Esophagus muscularis mucosa (tissue), 4 donors: Measurements from ENCODE around the gene MIGA2.

ENCODE experiments used
- EP300 ChIP-seq: sonication (generic); formaldehyde crosslinking; IDR thresholded peaks from one replicate; pipeline ENCODE4 v1.6.1; 2017; ENCODE audit warnings: antibody characterized with exemption
- POLR2A ChIP-seq: fragments of 450-650 bp; IDR thresholded peaks from one replicate; pipeline ENCODE4 v1.6.1; 2017; ENCODE audit warnings: antibody characterized with exemption, moderate library complexity, mild to moderate bottlenecking, low read depth
- POLR2AphosphoS5 ChIP-seq, 2 donors: sonication (generic); formaldehyde crosslinking; IDR thresholded peaks; one replicate each; pipeline ENCODE4 v1.6.1; 2017; ENCODE audit warnings: antibody characterized with exemption in 2 of 2
- TF ChIP-seq, protein P1 (sequence below), 3 experiments: fragments of 200-600 bp in 2 of 3; fragments of 450-650 bp in 1 of 3; sonication (generic) in 2 of 3; IDR thresholded peaks; one replicate each; pipeline ENCODE4 v1.5.1; 2017 to 2019; ENCODE audit warnings: antibody characterized with exemption in 3 of 3, mild to moderate bottlenecking in 2 of 3, moderate library complexity in 1 of 3

DNA sequence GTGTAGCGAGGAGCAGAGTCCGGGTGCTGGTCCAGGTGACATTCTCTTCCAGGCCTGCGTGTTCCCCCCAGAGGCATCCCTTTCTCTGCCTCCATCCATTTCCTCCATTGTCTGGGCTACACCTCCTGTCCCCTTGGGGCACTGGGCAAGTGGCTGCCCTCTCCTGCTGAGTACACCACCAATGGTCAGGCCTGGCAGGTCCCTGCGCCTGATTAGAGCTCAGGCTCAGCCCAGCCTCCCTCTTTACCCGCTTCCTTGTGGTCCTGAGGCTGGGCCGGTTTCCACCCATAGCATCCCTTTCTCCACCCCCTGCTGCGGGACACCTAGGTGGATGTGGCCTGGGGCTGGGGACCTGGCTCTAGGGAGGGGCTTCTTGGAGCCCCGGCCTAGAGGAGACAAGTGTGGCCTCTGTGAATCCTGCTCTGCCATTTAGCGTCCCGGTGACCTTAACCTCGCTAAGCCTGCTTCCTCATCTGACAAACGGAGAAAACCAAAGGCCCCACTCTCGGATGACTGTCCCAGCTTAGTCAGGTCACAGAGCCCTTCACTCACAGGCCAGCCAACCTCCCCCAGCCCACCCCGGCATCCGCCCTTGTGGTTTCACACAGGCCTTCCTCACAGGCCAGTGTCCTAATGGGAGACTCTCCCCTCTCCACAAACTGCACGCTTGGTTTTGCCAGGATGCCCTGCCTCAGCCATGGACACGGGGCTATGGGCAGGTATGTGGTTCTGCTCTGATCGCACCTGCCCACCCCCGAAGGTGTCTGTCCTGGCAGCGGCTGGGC, 57.4 kb downstream of the MIGA2 start:
- TF ChIP-seq, protein P1, sequence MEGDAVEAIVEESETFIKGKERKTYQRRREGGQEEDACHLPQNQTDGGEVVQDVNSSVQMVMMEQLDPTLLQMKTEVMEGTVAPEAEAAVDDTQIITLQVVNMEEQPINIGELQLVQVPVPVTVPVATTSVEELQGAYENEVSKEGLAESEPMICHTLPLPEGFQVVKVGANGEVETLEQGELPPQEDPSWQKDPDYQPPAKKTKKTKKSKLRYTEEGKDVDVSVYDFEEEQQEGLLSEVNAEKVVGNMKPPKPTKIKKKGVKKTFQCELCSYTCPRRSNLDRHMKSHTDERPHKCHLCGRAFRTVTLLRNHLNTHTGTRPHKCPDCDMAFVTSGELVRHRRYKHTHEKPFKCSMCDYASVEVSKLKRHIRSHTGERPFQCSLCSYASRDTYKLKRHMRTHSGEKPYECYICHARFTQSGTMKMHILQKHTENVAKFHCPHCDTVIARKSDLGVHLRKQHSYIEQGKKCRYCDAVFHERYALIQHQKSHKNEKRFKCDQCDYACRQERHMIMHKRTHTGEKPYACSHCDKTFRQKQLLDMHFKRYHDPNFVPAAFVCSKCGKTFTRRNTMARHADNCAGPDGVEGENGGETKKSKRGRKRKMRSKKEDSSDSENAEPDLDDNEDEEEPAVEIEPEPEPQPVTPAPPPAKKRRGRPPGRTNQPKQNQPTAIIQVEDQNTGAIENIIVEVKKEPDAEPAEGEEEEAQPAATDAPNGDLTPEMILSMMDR (IDR thresholded peaks at IDR 0.05): no peak
- TF ChIP-seq POLR2A: no peak
- TF ChIP-seq POLR2AphosphoS5 (IDR thresholded peaks at IDR 0.05): no peak
- TF ChIP-seq EP300: no peak
